Posterior cingulate gyrus (tissue), 11 donors: ENCODE measurements around the gene NDUFA7.

Source experiments
- DNase-seq, 10 donors: peaks; one replicate each; pipeline versions ENCODE4 v3.0.0 to v3.0.0-alpha.2; 2020 to 2021; ENCODE audit warnings: mixed read lengths in 3 of 10
- intact Hi-C: fragments of 100-400 bp; cut with DNase I; formaldehyde crosslinking; loops from one replicate; pipeline ENCODE4 v1.15.1; 2023

The NDUFA7 gene

DNA sequence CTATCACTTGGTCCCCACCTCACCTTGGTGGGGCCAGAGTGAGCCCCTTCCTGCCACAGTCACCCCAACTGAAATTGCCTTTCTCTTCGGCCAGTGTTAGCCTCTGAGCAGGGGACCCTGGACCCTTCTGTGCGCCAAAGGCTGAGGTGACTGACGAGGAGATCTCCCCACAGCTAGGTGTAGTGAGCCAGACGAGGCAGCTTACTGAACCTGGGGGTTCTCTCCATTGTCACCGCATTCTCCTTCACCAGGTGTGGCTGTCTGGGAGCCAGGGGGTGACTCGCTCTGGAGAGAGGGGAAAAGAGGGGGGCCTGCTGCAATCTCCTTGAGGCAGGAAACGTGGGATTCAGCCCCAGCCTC is 1.4 kb upstream of the NDUFA7 start:
- intact Hi-C loops, result no loop called here
- peak in 1 of 10 donors; percentile 63 for DNase-seq

DNA sequence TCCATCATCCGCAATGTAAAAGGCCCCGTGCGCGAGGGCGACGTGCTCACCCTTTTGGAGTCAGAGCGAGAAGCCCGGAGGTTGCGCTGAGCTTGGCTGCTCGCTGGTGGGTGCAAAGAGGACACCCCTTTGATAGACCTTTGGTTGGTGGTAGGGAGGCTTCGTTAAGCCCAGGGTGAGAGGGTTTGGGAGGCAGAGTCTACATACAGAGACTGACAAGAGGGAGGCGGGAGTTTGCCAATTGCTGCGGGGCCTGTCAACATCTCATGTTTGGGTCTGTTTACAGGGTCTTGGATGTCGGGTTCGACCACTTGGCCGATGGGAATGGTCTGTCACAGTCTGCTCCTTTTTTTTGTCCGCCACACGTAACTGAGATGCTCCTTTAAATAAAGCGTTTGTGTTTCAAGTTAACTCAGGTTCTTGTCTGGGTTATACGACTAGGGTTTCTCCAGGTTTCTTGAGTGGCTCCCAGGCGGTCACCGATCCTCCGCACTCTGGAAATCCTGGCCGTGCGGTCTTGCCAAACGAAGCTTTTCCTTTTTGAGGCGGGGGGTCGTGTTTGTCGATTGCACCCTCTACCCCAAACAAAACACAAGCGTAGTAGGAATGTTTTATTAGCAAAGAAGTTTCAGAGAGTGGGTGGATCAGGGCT is 937 bp upstream of the NDUFA7 start:
- intact Hi-C loops, result loop anchor here (2.0 kb wide), 1 partner anchor 15 kb away; no protein-coding TSS in a partner anchor
- no peak for DNase-seq

DNA sequence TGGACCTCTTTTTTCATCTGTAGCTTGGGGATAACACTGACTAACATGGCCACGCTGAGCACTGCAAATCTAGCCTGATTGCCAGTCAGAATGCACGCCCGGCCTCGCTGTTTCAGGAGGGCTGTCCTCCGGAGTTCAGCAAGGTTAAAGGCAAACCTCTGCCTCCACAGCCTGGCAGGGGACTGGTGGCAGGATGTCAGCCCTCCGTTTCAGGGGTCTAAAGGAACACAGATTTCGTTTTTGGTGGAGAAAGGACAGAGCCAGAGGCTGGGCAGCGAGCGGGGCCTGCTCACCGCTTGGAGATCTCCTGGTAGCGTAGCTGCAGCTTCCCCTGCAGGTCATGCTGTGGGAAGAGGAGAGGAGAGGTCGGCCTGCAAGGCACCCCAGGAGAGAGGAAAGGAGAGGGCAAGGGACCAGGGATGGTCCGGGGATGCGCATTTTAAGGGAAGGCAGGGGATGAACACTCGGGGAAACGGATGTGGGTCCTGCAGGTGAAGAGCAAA is 560 bp downstream of the NDUFA7 start:
- peak in 1 of 10 donors; percentile 63 for DNase-seq
- intact Hi-C loops, result loop anchor here (2.0 kb wide), 1 partner anchor 14 kb away; no protein-coding TSS in a partner anchor

DNA sequence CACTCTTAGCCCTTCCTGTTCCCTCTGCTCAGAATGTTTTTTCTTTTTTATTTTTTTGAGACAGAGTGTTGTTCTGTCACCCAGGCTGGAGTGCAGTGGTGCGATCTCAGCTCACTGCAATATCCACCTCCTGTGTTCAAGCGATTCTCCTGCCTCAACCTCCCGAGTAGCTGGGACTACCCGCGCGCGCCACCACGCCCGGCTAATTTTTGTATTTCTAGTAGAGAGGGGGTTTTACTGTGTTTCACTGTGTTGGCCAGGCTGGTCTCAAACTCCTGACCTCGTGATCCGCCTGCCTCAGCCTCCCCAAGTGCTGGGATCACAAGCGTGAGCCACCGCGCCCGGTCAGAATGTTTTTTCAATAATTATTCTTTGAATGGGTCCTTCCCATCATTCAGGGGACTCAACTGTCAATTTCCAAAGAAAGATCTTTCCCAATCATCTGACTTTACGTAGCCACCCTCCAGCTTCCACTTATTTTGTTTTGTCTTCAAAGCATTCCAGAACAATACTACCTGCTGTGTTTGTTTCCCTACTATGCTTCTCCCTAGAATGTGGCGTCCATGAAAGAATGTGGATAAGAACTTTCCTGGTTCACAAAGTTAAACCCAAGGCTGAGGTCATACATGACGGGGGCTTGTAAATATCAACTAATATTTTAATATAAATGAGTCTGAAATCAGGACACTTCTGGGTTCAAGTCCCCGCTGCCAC is 1.2 kb downstream of the NDUFA7 start:
- DNase-seq, result peak in 1 of 10 donors; percentile 14
- intact Hi-C loops, result loop anchor here (2.0 to 5.0 kb wide), 2 partner anchors 13 to 53 kb away; no protein-coding TSS in a partner anchor

DNA sequence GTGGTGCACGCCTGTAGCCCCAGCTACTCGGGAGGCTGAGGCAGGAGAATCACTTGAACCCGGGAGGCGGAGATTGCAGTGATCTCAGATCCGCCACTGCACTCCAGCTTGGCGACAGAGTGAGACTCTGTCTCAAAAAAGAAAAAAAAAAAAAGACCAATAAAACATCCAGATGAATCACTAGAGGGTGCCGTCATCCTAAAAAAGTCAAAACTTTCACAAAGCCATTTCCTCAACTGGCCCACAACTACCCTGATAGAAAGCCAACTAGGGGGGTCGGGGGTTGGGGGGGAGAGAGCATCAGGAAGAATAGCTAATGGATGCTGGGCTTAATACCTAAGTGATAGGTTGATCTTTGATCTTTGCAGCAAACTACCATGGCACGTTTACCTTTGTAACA is 2.3 kb downstream of the NDUFA7 start:
- peak in 2 of 10 donors; percentile 14 to 37 for DNase-seq
- intact Hi-C loops, result loop anchor here (5.0 kb wide), 1 partner anchor 52 kb away; no protein-coding TSS in a partner anchor

DNA sequence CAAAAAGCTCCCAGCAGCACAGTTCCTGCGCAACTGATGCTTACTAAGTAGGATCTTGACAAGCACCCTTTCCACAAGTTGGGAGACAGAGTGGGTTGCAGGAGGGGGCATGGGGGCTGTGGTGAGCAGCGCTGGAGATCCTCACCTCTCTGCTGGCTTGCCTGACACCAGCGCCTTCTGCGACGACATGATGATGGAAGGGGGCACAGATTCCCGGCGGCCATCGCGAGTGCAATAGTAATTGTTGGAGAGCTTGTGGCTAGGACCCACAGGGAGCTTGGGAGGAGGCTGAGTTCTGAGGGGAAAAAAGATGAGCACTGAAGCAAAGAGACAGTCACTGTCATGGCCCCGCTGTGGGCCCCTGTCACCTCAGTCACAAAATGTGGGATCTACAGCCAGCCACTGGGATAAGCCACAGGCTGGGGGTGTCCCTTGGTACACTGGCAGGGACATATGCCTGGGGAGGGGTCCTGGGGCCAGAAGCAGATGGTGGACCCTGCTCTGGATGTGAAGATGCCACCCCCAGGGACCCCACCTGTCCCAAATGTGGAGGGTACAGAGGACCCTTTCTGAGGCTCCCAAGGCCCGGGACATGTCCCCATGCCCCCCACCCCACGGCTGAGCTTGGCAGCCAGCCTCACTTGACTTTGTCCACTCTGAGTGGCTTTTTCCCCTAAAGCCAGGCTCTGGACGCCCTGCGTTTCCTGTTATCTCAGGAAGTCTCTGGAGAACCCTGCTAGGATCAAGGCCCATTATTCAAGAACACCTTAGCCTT is 4.6 kb downstream of the NDUFA7 start:
- peak in 3 of 10 donors; percentile 47 to 74 (median 49) for DNase-seq
- intact Hi-C loops, result loop anchor here (5.0 kb wide), 1 partner anchor 49 kb away; no protein-coding TSS in a partner anchor

DNA sequence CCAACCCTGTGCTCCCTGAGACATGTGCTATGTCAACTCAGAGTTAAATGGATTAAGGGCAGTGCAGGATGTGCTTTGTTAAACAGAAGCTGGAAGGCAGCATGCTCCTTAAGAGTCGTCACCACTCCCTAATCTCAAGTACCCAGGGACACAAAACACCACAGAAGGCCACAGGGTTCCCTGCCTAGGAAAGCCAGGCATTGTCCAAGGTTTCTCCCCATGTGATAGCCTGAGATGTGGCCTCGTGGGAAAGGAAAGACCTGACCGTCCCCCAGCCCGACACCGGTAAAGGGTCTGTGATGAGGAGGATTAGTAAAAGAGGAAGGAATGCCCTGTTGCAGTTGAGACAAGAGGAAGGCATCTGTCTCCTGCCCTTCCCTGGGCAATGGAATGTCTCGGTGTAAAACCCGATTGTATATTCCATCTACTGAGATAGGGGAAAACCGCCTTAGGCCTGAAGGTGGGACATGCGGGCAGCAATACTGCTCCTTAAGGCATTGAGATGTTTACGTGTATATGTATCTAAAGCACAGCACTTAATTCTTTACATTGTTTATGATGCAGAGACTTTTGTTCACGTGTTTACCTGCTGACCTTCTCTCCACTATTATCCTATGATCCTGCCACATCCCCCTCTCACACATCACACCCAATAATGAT is 6.1 kb downstream of the NDUFA7 start:
- peak in 2 of 10 donors; percentile 7 to 19 for DNase-seq
- intact Hi-C loops, result loop anchor here (5.0 kb wide), 1 partner anchor 48 kb away; no protein-coding TSS in a partner anchor

DNA sequence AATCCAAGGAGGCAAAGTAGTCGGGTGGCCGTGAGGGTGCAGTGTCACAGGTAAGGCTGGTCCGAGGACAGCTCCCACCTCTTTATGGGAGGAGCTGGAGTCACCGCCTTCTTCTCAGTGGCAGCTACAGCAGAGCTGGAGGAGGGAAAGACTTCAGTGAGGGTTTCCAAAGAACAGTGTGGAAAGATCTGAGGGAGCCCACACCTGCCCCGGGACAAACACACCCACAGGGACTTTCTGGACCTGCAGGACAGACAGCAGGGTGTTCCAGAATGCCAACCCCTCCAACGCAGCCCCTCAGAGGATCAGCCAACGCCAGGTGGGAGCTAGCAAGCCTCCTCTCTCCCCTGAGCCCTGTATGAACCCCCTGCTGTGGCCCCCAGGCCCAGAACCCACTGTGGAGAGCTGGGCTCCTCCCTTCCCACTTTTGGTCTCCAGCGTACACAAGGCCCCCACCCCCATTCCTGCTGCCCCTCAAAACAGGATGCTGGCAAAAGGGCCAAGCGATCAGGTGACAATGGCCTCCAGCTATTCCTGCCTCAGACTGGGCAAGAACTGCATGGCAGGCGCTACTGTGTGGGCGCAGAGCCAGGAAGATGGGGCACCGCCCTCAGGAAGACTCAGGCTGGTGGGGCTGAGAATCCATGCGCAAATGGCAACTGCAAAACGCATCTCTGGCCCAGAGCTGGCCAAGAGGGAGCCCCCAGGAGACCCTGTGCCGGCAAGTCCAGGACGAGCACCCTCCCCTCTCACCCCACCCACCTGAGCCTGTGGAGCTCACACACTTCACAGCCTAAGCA is 9.5 kb downstream of the NDUFA7 start:
- intact Hi-C loops, result no loop called here
- peak in 4 of 10 donors; percentile 6 to 83 (median 73) for DNase-seq

DNA sequence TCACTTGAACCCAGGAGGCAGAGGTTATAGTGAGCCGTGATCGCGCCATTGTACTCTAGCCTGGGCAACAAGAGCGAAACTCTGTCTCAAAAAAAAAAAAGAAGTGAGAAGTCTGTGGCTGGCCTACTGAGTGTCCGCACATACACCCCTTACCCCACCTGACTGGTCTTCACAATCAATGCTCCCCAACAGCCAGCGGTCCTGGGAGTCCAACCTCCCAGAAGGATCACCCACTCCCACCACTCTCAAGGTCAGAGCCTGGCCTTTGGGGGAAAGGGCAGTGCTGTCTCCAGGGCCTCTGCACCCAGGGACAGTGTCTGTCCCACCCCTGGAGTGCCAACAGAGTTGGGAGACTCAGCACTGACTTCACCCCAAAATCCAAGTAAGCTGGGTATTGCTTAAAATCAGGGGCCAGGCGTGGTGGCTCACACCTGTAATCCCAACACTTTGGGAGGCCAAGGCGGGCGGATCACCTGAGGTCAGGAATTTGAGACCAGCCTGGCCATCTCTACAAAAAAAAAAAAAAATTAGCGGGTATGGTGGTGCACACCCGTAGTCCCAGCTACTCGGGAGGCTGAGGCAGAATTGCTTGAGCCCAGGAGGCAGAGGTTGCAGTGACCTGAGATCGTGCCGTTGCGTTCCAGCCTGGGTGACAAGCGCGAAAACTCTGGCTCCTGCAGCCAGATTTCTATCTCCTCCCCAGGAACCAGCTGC is 10.7 kb downstream of the NDUFA7 start:
- peak in 4 of 10 donors; percentile 1 to 57 (median 40) for DNase-seq
- intact Hi-C loops, result no loop called here

DNA sequence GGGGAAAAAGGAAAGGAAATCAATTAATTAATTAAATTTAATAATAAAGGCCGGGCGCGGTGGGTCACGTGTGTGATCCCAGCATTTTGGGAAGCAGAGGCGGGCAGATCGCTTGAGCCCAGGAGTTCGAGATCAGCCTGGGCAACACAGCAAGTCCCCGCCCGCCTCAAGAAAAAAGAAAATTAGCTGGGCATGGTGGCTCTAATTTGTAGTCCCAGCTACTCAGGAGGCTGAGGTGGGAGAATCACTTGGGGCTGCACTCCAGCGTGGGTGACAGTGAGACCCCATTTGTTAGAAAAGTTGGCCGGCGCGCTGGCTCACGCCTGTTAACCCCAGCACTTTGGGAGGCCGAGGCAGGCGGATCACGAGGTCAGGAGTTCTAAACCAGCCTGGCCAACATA is 12.3 kb downstream of the NDUFA7 start:
- intact Hi-C loops, result no loop called here

DNA sequence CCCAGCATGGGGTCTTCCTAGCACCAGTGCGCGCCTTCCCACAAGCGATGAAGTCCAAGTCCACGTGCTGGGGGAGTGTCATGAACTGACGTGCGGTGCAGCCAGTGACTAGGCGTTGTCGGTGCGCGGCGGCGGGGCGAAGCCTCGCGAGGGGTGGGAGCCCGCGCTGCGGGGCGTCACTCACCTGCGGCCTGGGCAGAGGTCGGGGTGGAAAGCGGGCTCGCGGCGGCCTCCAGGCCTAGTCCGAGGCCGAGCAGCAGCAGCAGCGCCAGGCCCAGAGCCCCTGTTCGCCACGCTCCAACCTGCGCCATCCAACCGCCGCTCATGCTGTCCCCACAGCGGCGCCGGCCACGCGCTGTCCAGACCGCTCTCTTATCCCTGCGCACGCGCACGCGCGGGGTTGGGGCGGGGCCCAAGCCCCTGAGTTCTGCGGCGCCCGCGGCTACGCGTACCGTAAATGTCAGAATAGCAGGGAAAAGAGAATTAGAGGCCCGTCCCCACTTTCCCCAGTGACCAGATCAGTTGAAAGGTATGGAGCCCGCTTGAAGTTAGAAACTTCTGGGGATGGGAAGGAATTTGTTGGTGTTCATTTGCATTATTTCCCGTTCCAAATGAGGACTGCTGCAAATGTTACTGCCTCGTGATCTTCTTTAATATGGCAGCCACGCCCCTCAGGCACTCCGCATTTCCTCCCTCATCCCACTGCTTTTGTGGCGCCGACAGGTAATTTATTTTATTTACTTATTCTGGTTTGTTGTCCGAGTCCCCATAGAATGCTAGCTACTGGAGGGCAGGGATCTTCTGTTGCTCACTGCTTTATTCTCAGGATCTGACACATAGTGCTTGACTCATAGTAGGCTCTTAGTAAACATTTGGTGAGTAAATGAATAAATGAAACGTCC is 13.0 kb downstream of the NDUFA7 start, which contains the start of gene CD320:
TSS of gene CD320 (minus strand) at position 394 of the 902 bp plus-strand sequence. CDS start at position 326, 68 bp downstream.
- intact Hi-C loops, result loop anchor here (2.0 kb wide), 1 partner anchor 13 kb away; the partner anchor contains the start of genes NDUFA7 and RPS28

More for the DNA sequence above, 12.3 kb downstream of the NDUFA7 start:
- peak in 4 of 10 donors; percentile 3 to 59 (median 51) for DNase-seq

DNA sequence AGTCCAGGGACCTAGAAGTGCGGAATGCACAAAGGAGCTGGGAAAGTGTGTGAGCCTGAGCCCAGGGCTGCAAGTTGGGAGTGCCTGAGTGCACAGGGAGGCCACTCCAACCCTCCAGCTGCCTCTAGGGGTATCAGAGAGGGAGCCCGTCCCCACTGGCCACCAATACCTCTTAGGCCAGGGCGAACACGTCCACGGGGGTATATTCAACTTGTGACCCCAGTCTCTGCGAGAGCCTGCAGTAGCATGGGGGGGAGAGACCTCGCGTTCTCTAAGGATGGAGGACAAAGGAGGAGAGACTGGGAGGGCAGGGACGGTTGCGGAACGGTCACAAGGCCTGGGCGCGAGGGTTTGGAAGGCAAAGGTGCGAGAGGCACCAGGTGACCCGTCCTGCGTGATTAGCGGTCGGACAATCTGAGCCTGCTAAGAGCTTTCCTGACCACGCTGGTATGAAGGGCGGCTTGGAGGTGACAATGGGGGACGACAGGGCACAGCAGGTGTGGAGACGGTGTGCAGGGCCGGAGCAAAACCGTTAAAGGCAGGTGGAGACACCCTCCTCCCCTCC is 13.7 kb downstream of the NDUFA7 start:
- DNase-seq, result peak in 3 of 10 donors; percentile 57 to 64 (median 63)
- intact Hi-C loops, result loop anchor here (2.0 kb wide), 1 partner anchor 13 kb away; the partner anchor contains the start of genes NDUFA7 and RPS28

More for the DNA sequence above, 13.0 kb downstream of the NDUFA7 start, which contains the start of gene CD320:
- peak; percentile 86 to 99 (median 94) for DNase-seq

DNA sequence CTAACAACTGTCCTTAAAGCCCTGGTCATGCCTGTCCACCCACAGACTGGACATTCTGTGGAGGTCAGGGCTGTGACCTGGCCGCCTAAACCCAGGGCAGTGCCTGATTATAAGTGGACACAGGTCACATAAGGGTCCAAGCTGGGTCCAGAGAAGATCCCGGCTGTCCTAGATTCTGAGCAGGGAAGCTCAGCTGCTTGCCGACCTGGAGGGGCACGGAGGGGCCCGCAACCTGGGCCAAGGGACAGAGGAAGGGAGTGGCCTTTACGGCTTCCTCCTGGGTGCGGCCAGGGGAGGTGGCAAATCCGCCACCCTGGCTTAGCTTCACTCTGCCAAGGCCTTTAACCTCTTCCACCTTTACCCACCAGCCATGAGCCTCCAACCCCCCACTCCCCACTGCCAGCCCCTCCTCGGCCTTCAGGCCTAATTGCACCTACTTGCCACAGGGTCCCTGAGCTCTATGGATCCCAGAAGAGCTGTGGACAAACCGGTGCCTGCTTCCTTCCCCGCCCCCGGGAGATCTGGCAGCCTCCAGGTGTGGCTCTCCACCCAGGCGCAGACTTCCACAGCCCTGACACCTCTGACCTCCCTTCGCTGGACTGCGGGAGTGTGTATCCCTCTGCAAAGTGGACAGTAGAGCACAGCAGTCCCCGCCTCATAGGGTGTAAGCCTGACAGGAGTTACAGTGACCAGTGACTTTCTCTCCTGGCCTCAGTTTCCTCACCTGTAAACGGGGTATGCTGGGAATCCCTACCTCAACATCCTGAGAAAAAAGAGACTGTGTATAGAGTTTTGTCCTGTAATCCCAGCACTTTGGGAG is 14.7 kb downstream of the NDUFA7 start:
- DNase-seq, result peak in 4 of 10 donors; percentile 5 to 76 (median 62)
- intact Hi-C loops, result loop anchor here (2.0 kb wide), 1 partner anchor 14 kb away; the partner anchor contains the start of genes NDUFA7 and RPS28

DNA sequence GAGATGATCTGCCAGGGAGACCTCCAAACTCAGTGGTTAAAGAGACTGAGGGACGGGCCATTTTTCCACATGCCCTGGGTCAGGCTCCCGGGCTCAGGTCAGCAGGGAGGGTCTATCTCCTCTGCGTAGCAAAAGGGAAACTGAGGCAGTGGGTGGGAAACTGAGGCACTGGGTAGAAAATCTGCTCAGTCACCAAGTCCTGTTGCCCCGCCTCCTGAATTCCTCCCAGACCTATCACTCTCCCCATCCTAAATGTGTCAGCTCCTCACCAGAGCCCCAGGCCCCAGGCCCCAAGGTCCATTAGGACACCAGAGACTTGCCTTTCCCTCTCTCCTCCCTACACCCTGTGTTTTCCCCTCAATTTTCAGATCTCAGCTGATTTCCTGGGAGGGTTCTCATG is 15.4 kb downstream of the NDUFA7 start:
- DNase-seq, result peak in 2 of 10 donors; percentile 25 to 37
- intact Hi-C loops, result loop anchor here (2.0 kb wide), 1 partner anchor 15 kb away; the partner anchor contains the start of genes NDUFA7 and RPS28

DNA sequence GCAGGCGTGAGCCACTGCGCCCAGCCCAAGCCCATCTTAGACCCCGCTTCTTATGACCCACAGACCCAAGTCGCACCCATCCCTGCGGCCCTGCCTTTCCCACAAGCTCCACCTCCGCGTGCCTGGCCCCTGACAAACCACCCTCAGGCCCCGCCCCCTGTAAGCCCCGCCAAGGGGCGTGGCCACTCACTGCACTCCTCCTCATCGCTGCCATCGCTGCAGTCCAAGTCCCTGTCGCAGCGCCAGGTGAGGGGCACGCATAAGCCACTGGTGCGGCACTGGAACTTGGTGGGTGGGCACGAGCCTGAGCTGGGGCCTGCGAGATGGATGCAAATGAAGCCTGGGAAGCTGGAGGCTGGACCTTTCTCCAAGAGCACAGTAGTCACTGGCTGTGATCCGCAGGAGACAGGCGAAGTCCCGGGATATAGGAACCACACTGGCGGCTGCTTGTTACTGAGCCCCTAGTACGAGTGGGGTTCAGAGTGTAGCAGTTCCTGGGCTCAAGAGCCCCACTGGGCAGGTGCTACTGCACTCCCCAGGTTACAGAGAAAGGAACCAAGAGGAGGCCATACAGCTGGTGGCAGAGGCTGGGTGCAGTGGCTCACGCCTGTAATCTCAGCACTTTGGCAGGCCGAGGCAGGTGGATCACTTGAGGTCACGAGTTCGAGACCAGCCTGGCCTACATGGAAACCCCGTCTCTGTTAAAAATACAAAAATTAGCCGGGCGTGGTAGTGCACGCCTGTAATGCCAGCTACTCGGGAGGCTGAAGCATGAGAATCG is 16.1 kb downstream of the NDUFA7 start:
- intact Hi-C loops, result no loop called here
- DNase-seq, result peak in 3 of 10 donors; percentile 7 to 82 (median 71)
